ENCODE results near the gene EMC10.
A peak's percentile ranks its signal among the peaks of the same experiment; 100 is the strongest.
"Not testable (repeated sequence)": the region's sequence is repeated elsewhere in the genome, so short reads cannot be mapped to it uniquely, and the experiment has no call there.

The EMC10 gene

DNA sequence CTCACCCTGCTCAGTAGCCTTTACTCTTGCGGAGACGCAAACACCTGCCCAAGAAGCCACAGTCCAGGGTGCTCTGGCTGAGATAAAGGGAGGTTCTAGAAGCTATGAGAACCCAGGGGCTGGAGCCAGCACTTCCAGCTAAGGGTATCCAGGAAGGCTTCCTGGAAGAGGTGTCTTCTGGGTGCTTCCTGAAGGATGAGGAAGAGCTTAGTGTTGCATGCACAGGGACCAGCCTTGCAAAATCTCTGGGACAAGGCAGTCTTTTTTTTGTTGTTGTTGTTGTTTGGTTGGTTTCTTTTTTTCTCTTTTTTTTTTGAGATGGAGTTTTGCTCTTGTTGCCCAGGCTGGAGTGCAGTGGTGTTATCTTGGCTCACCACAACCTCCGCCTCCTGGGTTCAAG, 23.1 kb upstream of the EMC10 start:
- no peak for DNase-seq

DNA sequence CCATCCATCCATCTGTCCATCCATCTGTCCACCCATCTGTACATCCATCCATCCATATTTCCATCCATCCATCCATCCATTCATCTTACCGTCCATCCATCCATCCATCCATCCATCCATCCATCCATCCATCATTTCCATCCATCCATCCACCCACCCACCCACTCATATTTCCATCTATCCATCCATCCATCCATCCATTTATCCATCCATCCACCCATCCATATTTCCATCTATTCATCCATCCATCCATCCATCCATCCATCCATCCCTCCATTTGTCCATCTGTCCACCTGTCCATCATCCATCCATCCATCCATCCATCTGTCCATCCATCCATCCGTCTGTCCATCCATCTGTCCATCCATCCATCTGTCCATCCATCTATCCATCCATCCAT, 20.3 kb upstream of the EMC10 start:
- DNase-seq: no peak

- no peak for DNase-seq
Measured at GRCh38 chr19:50457300-50457699, 19.0 kb upstream of the EMC10 start.

GRCh38 chr19:50458396-50459066, 17.8 kb upstream of the EMC10 start:
- DNase-seq: no peak

- DNase-seq: no peak
Measured at GRCh38 chr19:50459067-50459456, 17.2 kb upstream of the EMC10 start.

DNA sequence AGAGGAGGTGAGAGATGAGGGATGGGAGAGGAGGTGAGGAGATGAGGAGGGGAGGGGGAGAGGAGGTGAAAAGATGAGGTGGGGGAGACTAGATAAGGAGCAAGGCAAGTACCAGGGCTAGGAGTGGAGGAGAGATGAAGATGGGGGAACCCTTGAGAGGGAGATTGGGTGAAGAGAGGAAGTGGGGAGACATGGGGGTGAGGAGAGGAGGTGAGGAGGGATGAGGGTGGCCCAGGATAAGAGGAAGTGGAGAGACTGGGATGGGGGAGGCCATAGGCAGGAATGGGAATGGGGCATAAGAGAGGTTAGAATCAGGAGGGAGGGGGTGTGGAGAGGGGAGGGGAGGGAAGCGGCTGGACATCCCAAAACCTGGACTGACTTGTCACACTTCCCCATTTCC, 16.7 kb upstream of the EMC10 start:
- no peak for DNase-seq

GRCh38 chr19:50460161-50460765, 16.0 kb upstream of the EMC10 start:
- DNase-seq: no peak

- DNase-seq: no peak
Measured at GRCh38 chr19:50461066-50461875, 15.0 kb upstream of the EMC10 start.

DNA sequence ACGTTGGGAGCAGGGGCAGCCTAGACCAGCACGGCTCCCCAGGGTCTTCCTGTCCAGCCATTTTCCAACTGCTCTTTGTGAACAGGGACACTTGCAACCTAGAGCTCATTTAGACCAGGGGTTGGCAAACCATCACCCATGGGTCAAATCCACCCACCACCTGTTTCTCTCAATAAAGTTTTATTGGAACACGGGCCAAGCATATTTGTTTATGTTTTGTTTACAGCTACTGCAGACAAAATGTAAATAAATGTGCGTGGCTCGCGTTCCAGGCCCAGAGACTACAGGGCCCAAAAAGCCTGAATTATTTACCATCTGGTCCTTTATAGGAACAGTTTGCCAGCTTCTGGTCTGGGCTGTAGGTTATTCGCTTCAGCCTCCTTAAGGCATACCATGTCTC, 13.3 kb upstream of the EMC10 start:
- DNase-seq: no peak

DNA sequence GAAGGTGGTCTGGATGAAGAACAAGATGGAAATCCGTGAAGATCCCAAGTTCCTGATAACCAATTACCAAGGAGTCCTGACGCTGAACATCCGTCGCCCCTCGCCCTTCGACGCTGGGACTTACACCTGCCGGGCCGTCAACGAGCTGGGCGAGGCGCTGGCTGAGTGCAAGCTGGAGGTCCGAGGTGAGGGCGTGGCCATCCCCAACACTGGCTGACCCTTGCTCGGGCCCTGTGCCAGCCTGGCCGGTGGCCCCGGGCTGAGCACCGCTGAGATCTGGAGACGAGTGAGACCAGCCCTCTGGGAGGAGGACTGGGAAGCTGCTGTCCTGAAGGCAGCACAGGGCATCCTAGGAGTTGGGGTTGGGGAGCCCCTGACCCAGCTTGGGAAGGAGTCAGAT, 12.0 kb upstream of the EMC10 start:
- no peak for DNase-seq

- DNase-seq: no peak
Measured at GRCh38 chr19:50465000-50465399, 11.3 kb upstream of the EMC10 start.

DNA sequence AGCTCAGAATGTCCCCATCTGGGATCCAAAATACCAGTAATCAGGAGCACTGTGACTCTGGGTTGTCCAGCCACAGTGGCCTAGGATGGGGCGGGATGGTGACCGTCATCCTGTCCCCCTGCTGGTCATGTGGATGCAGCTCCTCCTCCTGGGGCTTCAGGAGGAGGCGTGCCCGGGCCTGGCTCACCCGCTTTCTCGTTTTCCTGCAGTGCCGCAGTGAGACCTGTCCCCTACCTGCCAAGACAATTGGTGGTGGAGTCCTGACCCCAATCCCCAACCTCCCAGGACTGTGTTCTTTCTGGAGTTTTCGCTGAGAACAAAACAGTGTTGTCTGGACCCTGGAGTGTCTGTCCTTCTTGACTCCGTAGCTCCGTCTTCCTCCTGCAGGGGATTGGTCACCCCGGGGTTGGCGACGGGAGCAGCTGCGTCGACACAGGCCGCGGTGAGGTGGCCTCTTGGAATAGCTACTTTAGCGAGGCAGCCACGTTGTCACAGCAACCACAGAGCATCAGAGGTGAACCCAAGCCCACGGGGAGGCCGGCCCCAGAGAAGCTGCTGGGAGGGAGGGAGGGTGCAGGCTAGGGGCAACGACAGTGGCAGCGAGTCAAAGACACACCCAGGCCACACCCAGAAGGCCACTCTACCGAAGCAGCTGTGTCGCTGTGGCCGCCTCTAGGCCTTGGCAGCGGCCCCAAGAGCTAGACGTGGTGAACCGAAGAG, 10.2 kb upstream of the EMC10 start:
- peak; percentile 60 for DNase-seq

DNA sequence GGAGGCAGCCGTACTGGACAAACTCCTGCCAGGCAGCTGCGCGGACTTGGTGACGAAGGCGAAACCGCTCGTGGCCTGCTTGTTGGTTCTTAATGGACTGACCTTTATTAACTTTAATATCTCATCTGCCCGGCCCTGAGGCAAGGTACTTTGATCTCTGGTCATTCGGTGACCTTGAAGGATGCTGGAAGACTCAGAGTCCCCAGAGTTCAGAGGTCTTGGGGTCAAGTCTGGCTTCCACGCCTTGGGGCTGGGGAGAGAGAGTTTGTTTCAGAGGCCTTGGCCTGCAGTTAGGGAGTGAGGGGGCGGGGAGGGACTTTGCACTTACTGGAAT, 9.6 kb upstream of the EMC10 start:
- no peak for DNase-seq

DNA sequence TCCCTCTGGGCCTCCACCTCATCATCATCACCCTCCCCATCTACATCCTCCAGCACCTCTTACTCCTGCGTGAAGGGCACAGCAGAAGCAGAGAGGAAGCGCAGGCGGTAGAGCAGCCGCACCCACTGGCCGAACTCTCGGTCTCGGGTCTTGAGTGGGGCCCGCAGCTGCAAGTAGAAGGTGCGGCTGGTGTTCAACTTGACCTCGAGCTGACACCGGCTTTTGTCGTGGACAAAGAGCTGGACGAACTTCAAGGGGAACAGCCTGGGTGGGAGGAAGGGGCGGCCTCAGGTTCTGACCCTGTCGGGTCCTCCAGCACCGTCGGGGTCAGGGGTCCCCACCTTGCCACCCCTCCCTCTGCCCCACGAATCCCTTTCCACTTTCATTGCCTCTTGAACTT, 8.7 kb upstream of the EMC10 start:
- no peak for DNase-seq

DNA sequence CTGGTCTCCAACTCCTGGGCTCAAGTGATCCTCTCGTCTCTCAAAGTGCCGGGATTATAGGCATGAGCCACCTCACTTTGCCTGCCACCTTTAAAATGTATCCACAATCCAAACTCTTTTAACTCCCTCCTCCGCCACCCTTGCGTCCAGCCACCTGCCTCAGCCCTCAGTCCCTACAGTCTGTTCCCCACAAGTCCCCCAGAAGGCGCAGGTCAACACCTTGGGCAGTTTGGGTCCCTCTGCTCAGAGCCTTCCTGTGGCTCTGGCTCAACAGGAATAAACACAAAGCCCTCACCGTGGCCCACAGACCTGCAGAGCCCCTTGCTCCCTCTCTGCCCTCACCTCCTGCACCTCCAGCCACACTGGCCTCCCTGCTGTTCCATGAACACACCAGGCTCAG, 7.5 kb upstream of the EMC10 start:
- DNase-seq: no peak

DNA sequence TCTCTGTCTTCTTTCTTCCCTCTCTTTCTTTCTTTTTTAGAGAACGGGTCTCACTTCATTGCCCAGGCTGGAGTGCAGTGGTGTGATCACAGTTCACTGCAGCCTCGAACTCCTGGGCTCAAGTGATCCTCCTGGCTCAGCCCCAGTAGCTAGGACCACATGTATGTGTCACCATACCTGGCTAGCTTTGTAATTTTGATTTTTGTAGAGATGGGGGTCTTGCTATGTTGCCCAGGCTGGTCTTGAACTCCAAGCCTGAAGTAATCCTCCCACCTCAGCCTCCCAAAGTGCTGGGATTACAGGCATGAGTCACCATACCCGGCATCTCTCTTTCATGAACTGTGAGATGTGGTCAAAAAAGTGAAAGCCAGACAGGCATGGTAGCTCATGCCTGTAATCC, 3.0 kb upstream of the EMC10 start:
- DNase-seq: not testable (repeated sequence)

- no peak for DNase-seq
Measured at GRCh38 chr19:50475101-50475568, 1.2 kb upstream of the EMC10 start.

GRCh38 chr19:50475736-50476223, 527 bp upstream of the EMC10 start:
- DNase-seq: no peak

DNA sequence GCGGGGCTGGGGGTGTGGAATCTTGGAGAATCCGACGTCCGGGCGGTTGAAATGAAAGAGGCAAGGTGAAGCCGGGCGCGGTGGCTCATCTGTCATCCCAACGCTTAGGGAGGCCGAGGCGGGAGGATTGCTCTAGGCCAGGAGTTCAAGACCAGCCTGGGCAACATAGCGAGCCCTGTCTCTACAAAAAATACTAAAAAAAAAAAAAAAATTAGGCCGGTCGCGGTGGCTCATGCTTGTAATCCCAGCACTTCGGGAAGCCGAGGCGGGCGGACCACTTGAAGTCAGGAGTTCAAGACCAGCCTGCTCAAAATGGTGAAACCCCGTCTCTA, 566 bp downstream of the EMC10 start:
- no peak for DNase-seq

GRCh38 chr19:50477751-50478515, 1.6 kb downstream of the EMC10 start:
- no peak for DNase-seq

DNA sequence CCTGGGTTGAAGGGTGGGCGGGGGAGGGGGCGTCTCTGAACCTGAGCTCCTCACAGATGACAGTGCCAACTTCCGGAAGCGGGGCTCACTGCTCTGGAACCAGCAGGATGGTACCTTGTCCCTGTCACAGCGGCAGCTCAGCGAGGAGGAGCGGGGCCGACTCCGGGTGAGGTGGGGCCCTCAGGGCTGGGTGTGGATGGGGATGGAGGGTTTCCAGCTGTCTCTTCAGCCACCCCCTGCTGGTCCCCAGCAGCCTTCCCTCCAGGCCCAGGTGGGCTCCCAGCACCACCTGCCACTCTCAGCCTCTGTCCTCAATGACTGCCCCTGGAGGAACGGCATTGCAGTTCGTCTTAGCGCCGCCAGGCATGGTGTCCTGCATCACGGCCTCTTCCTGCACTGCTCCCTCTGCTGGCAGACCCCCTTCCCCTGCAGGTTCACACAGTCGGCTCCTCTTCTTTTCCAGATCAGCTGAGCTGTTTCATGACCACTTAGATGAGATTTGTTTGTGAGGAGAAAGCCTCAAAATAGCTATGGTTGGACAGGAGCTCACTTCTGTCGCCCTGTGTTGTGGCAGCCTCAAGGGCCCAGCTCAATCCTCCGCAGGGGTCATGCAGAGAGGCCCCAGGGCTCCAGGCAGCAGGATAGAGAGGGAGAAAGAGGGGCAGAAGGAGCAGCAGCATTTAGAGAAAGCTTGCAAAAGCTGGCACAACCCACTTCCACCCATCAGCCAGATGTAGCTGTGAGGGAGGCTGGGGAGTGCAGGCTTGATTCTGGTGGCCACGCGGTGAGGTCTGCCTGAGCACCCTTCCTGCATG, 2.8 kb downstream of the EMC10 start:
- DNase-seq: no peak

DNA sequence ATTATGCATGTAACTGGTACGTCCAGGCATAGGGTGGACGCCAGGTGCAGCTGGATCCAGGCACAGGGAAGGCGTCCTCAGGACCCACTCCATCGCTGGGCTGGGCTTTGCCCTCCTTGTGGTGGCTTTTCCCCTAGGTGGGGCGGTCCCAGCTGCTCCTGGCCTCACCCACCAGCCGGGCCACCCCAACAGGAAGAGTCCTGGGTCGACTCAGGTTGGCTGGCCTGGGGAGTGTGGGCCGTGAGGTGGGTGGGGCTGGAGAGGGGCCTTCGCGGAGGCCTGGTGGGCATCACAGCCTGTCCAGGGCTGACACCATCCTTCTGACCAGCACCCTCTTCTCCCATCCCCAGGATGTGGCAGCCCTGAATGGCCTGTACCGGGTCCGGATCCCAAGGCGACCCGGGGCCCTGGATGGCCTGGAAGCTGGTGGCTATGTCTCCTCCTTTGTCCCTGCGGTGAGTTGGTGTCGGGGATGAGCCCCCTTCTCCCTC, 3.5 kb downstream of the EMC10 start:
- no peak for DNase-seq
